ENCODE measurements around the gene GTPBP3. TPM values are rescaled to one million over a fixed set of nuclear protein-coding genes. Genes with fewer than 3 reads are reported as not detected.

Gene GTPBP3
- total RNA-seq, 1 experiment from 2014 or later = 73.0 TPM

- Histone ChIP-seq H4K20me1 (ENCODE audit: insufficient read depth) (no peaks in the 10 kb centered on the region), H3K36me3 (ENCODE audit: control insufficient read depth in 1 of 2, insufficient read depth in 2 of 2, low read length in 2 of 2) (peaks cover 3 to 9% of the 10 kb centered on the region in 2 experiments; a peak in 1 of 4 replicates), H2AFZ (ENCODE audit: low read depth, low read length, poor library complexity, severe bottlenecking) (no peak overlapping the region), H3K27me3 (ENCODE audit: insufficient read depth, low read length) (no peaks in the 10 kb centered on the region), H3K4me3 (replicated peaks in 1 of 2; ENCODE audit: low read depth in 1 of 2, low read length in 2 of 2) (no peak overlapping the region), H3K4me1 (ENCODE audit: control insufficient read depth in 1 of 2, insufficient read depth in 2 of 2, low read length in 2 of 2) (peaks cover 28 to 43% of the 10 kb centered on the region in 2 experiments), H3K27ac (ENCODE audit: low read depth, low read length) (peak overlapping the region; percentile 54; the same call in 1 of the 2 replicates), H3K79me2 (ENCODE audit: insufficient read depth, low read length) (peaks cover 16% of the 10 kb centered on the region), H3K4me2 (ENCODE audit: low read length) (peak overlapping the region; percentile 56), H3K9me2 (ENCODE audit: insufficient read depth) (no peaks in the 10 kb centered on the region), H3K9ac (ENCODE audit: low read length) (no peak overlapping the region), H3K9me3 (ENCODE audit: control insufficient read depth in 1 of 2, insufficient read depth in 1 of 2, low read depth in 1 of 2, low read length in 2 of 2) (no peaks in the 10 kb centered on the region)
- DNase-seq (ENCODE audit: low read depth, low spot score) = no peak
- intact Hi-C loops (cut with micrococcal nuclease) = no loop called here
- RAD21 ChIA-PET (ENCODE audit: low non-redundant PET in 1 of 2, low total read pairs in 2 of 2, uncharacterized antibody in 2 of 2, unreplicated experiment in 2 of 2) = no interaction called here
- BruUV-seq (replicated peaks) = no TSS peak
- CTCF ChIA-PET = no interaction called here
- POLR2A ChIA-PET = no interaction called here
- no peak for ATAC-seq
- TF ChIP-seq POLR2AphosphoS5 (IDR thresholded peaks at IDR 0.05; ENCODE audit: low read depth, low read length) (no peak), CTCF (IDR thresholded peaks at IDR 0.05 in 2 of 3, conservative IDR thresholded peaks at IDR 0.05 in 1 of 3; ENCODE audit: borderline replicate concordance in 1 of 3, insufficient read depth in 1 of 3, low read depth in 2 of 3, low read length in 2 of 3) (peak in 2 of 3 experiments; percentile 9 to 37; a peak in 2 of 6 replicates)
Measured at GRCh38 chr19:17340871-17341357, 3.6 kb downstream of the GTPBP3 start.

GRCh38 chr19:17341386-17341785 lies 4.0 kb downstream of the GTPBP3 start:
- Histone ChIP-seq H3K27ac (ENCODE audit: low read depth, low read length) (peak overlapping the region; percentile 54; the same call in 1 of the 2 replicates), H2AFZ (ENCODE audit: low read depth, low read length, poor library complexity, severe bottlenecking) (no peak overlapping the region), H3K9me2 (ENCODE audit: insufficient read depth) (no peaks in the 10 kb centered on the region), H4K20me1 (ENCODE audit: insufficient read depth) (no peaks in the 10 kb centered on the region), H3K4me1 (ENCODE audit: control insufficient read depth in 1 of 2, insufficient read depth in 2 of 2, low read length in 2 of 2) (peaks cover 31 to 45% of the 10 kb centered on the region in 2 experiments), H3K9ac (ENCODE audit: low read length) (no peak overlapping the region), H3K27me3 (ENCODE audit: insufficient read depth, low read length) (no peaks in the 10 kb centered on the region), H3K4me2 (ENCODE audit: low read length) (no peak overlapping the region), H3K36me3 (ENCODE audit: control insufficient read depth in 1 of 2, insufficient read depth in 2 of 2, low read length in 2 of 2) (peaks cover 3 to 9% of the 10 kb centered on the region in 2 experiments; a peak in 1 of 4 replicates), H3K4me3 (replicated peaks in 1 of 2; ENCODE audit: low read depth in 1 of 2, low read length in 2 of 2) (no peak overlapping the region), H3K9me3 (ENCODE audit: control insufficient read depth in 1 of 2, insufficient read depth in 1 of 2, low read depth in 1 of 2, low read length in 2 of 2) (no peaks in the 10 kb centered on the region), H3K79me2 (ENCODE audit: insufficient read depth, low read length) (peaks cover 16% of the 10 kb centered on the region)
- ATAC-seq = no peak
- ChIA-PET RAD21 (ENCODE audit: low non-redundant PET in 1 of 2, low total read pairs in 2 of 2, uncharacterized antibody in 2 of 2, unreplicated experiment in 2 of 2) (no interaction called here), CTCF (no interaction called here), POLR2A (no interaction called here)
- intact Hi-C loops (cut with micrococcal nuclease) = no loop called here
- DNase-seq (ENCODE audit: low read depth, low spot score) = no peak
- BruUV-seq (replicated peaks) = no TSS peak
- TF ChIP-seq ZBTB33 (IDR thresholded peaks at IDR 0.05; ENCODE audit: extremely low read depth, insufficient replicate concordance, low read length) (no peak), SIN3A (IDR thresholded peaks at IDR 0.05; ENCODE audit: low read depth) (no peak), ZFX (IDR thresholded peaks at IDR 0.05) (no peak), CBX3 (IDR thresholded peaks at IDR 0.05; ENCODE audit: low read depth) (no peak), EZH2phosphoT487 (IDR thresholded peaks at IDR 0.05; ENCODE audit: borderline replicate concordance) (no peak), REST (IDR thresholded peaks at IDR 0.05; ENCODE audit: low read depth) (no peak), CTCF (IDR thresholded peaks at IDR 0.05 in 2 of 3, conservative IDR thresholded peaks at IDR 0.05 in 1 of 3; ENCODE audit: borderline replicate concordance in 1 of 3, insufficient read depth in 1 of 3, low read depth in 2 of 3, low read length in 2 of 3) (no peak)
